Measurements from ENCODE around the gene SHKBP1. TPM values are rescaled to one million over a fixed set of nuclear protein-coding genes. Genes with fewer than 3 reads are reported as not detected.
"Not testable (repeated sequence)": the region's sequence is repeated elsewhere in the genome, so short reads cannot be mapped to it uniquely, and the experiment has no call there.

The SHKBP1 gene
- total and polyA plus RNA-seq, 7 donors = 12.4 to 21.7 (median 17.2) TPM

GRCh38 chr19:40621966-40622772, 45.5 kb downstream of the SHKBP1 start:
- Histone ChIP-seq H3K27ac (no peak overlapping the region), H3K27me3 (ENCODE audit: insufficient read depth in 3 of 3, low read length in 2 of 3) (no peaks in the 10 kb centered on the region), H3K36me3 (ENCODE audit: insufficient read depth in 1 of 2, low read depth in 1 of 2) (peaks cover 0 to 7% of the 10 kb centered on the region in 2 donors), H3K4me1 (no peaks in the 10 kb centered on the region), H3K9me3 (no peaks in the 10 kb centered on the region), H3K4me3 (no peak overlapping the region)
- no peak for DNase-seq
- 90 to 96% (median 93%) methylated on average over 24 of the region's 24 CpGs for WGBS, 3 donors
- intact Hi-C loops (cut with DNase I) = no loop called here
- TF ChIP-seq CTCF (IDR thresholded peaks at IDR 0.05) = no peak
- ATAC-seq = no peak

GRCh38 chr19:40622773-40623075, 46.1 kb downstream of the SHKBP1 start:
- Histone ChIP-seq H3K36me3 (ENCODE audit: insufficient read depth in 1 of 2, low read depth in 1 of 2) (peaks cover 0 to 7% of the 10 kb centered on the region in 2 donors), H3K4me1 (no peaks in the 10 kb centered on the region), H3K27me3 (ENCODE audit: insufficient read depth in 3 of 3, low read length in 2 of 3) (no peaks in the 10 kb centered on the region), H3K9me3 (no peaks in the 10 kb centered on the region), H3K4me3 (no peak overlapping the region), H3K27ac (no peak overlapping the region)
- ATAC-seq = no peak
- intact Hi-C loops (cut with DNase I) = no loop called here
- DNase-seq = no peak
- WGBS, 3 donors = 89 to 96% (median 91%) methylated on average over 7 of the region's 7 CpGs
- no peak for TF ChIP-seq CTCF (IDR thresholded peaks at IDR 0.05)

- no peak for TF ChIP-seq CTCF (IDR thresholded peaks at IDR 0.05)
- intact Hi-C loops (cut with DNase I) = no loop called here
- no peak overlapping the region for H3K27ac ChIP-seq
- H3K9me3 ChIP-seq = no peaks in the 10 kb centered on the region
- no peak overlapping the region for H3K4me3 ChIP-seq
- H3K36me3 ChIP-seq (ENCODE audit: insufficient read depth in 1 of 2, low read depth in 1 of 2) = peaks cover 0 to 7% of the 10 kb centered on the region in 2 donors
- H3K4me1 ChIP-seq = no peaks in the 10 kb centered on the region
- ATAC-seq (no peak), DNase-seq (no peak)
- WGBS, 3 donors = 63 to 66% (median 64%) methylated on average over 41 of the region's 41 CpGs
- H3K27me3 ChIP-seq (ENCODE audit: insufficient read depth in 3 of 3, low read length in 2 of 3) = no peaks in the 10 kb centered on the region
These were observed 47.0 kb downstream of the SHKBP1 start for GRCh38 chr19:40623403-40624251.

- H3K27me3 ChIP-seq (ENCODE audit: insufficient read depth in 3 of 3, low read length in 2 of 3); H3K4me3 ChIP-seq; H3K4me1 ChIP-seq; intact Hi-C loops (cut with DNase I); H3K27ac ChIP-seq; ATAC-seq; H3K36me3 ChIP-seq (ENCODE audit: insufficient read depth in 1 of 2, low read depth in 1 of 2); H3K9me3 ChIP-seq; DNase-seq: not testable (repeated sequence)
- 89 to 90% (median 89%) methylated on average over 14 of the region's 14 CpGs for WGBS, 3 donors
These were observed 47.9 kb downstream of the SHKBP1 start for GRCh38 chr19:40624369-40625153.
